Measurements from ENCODE around the gene STK4. TPM values are rescaled to one million over a fixed set of nuclear protein-coding genes. Genes with fewer than 3 reads are reported as not detected.
A peak's percentile ranks its signal among the peaks of the same experiment; 100 is the strongest.

The STK4 gene
- total and polyA plus RNA-seq, 12 donors: 7.1 to 39.3 (median 28.0) TPM

DNA sequence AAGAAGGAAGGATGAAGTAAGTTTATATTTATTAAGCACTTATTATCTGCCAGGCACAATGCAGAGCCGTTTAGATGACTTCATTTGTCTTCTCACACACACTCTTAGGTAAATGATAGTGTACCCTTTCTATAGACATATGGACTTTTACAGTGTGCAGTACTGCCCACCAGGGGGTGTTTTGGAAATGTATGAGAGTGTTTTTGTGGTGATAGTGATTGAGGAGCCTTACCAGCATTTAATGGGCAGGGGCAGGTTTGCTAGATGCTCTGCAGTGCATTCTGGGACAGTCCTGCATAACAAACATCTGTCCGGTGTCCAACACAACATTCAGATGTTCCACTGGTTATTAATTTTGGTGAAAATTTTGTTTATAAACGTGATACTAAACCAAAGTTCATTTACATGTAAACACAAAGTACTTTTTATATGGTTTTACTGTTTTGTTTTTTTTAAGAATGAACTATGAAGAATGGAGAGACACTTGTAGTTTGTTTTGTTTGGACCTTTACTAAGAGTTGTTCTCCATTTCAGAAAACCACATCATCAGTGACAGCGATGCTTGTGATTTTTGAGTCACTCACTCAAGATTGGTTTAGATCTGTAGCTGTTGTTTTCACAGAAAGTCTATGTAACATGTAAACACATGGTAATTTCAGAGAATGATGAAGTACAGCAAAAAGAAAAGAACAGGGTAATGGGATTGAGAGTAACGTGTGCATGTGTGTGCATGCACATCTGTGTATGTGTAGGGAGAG, 114.7 kb downstream of the STK4 start:
- Histone ChIP-seq H3K4me3 (no peak overlapping the region), H3K9me3 (replicated peaks in 1 of 3) (no peaks in the 10 kb centered on the region), H3K27ac (no peak overlapping the region), H3K4me1 (replicated peaks in 1 of 2) (no peaks in the 10 kb centered on the region), H3K27me3 (no peaks in the 10 kb centered on the region), H3K36me3 (replicated peaks in 1 of 2) (peaks cover 0 to 14% of the 10 kb centered on the region in 2 donors)
- intact Hi-C loops (cut with DNase I): no loop called here
- TF ChIP-seq POLR2A (IDR thresholded peaks at IDR 0.05): no peak
- TF ChIP-seq, protein P1, sequence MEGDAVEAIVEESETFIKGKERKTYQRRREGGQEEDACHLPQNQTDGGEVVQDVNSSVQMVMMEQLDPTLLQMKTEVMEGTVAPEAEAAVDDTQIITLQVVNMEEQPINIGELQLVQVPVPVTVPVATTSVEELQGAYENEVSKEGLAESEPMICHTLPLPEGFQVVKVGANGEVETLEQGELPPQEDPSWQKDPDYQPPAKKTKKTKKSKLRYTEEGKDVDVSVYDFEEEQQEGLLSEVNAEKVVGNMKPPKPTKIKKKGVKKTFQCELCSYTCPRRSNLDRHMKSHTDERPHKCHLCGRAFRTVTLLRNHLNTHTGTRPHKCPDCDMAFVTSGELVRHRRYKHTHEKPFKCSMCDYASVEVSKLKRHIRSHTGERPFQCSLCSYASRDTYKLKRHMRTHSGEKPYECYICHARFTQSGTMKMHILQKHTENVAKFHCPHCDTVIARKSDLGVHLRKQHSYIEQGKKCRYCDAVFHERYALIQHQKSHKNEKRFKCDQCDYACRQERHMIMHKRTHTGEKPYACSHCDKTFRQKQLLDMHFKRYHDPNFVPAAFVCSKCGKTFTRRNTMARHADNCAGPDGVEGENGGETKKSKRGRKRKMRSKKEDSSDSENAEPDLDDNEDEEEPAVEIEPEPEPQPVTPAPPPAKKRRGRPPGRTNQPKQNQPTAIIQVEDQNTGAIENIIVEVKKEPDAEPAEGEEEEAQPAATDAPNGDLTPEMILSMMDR (IDR thresholded peaks at IDR 0.05): peak in 1 of 6 experiments; percentile 15
- 89 to 97% (median 92%) methylated on average over 5 of the region's 5 CpGs for WGBS, 4 donors
- DNase-seq: no peak

DNA sequence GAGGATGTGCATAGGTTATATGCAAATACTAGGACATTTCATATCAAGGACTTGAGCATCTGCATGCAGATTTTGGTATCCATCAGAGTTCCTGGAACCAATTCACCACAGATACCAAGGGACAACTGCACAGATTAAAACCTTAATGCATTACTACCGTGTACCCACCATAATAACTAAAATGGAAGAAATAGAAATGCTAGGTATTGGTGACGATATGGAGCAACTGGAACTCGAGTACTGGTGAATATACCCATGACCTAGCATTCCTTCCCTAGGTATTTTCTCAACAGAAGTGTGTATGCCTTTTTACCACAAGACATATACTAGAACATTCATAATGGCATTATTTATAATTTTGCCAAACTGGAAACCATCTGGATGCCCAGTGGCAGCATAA, 116.2 kb downstream of the STK4 start:
- Histone ChIP-seq H3K27me3 (no peaks in the 10 kb centered on the region), H3K4me1 (replicated peaks in 1 of 2) (no peaks in the 10 kb centered on the region), H3K36me3 (replicated peaks in 1 of 2) (peaks cover 0 to 7% of the 10 kb centered on the region in 2 donors), H3K4me3 (no peak overlapping the region), H3K27ac (no peak overlapping the region), H3K9me3 (replicated peaks in 1 of 3) (no peaks in the 10 kb centered on the region)
- intact Hi-C loops (cut with DNase I): no loop called here
- TF ChIP-seq, protein P1 (IDR thresholded peaks at IDR 0.05): no peak
- no peak for TF ChIP-seq POLR2A (IDR thresholded peaks at IDR 0.05)
- no peak for DNase-seq
- 96 to 99% (median 98%) methylated on average over 3 of the region's 3 CpGs for WGBS, 4 donors

DNA sequence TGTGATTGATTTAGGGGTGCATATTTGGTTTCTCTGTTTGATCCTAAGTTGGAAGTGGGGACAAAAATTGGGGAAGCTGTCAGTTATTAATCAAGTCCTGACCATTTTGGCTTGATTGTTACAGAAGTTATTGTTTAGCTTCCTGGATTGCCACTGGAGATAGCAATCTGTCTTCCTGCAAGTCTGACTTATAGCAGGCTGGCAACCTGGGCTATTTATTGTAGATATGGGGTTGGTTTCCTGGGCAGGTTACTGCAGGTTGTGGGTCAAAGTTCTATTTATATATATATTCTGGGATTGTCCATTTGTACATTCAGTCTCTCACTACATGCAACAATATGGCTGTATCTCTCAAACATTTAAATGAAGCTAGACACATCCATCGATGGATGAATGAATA, 116.8 kb downstream of the STK4 start:
- H3K9me3 ChIP-seq (replicated peaks in 1 of 3): no peaks in the 10 kb centered on the region
- 95 to 100% (median 100%) methylated on average over 1 of the region's 1 CpG for WGBS, 4 donors
- intact Hi-C loops (cut with DNase I): no loop called here
- no peak for DNase-seq
- TF ChIP-seq, protein P1 (IDR thresholded peaks at IDR 0.05): no peak
- no peak for TF ChIP-seq POLR2A (IDR thresholded peaks at IDR 0.05)
- no peak overlapping the region for H3K27ac ChIP-seq
- peaks cover 0 to 7% of the 10 kb centered on the region in 2 donors for H3K36me3 ChIP-seq (replicated peaks in 1 of 2)
- H3K4me1 ChIP-seq (replicated peaks in 1 of 2): no peaks in the 10 kb centered on the region
- H3K4me3 ChIP-seq: no peak overlapping the region
- no peaks in the 10 kb centered on the region for H3K27me3 ChIP-seq

DNA sequence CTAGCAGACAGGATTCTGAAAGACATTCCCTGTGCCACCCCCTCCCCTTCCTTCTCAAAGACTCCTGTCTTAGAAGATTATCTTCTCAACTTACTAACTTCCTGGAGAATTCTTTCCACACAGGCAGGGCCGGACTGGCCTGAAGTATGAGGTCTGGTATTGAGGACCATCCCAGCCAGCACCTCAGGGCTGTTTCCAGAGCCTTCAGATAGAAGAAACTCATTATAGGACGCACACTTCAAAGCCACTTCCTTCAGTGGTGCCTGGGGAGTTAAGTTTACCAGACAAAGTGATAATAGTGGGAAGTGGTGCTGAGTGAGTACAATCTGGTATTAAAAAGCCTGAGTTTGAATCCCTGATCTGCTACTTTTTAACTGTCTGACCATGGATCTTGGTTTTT, 119.0 kb downstream of the STK4 start:
- DNase-seq: no peak
- intact Hi-C loops (cut with DNase I): no loop called here
- no peaks in the 10 kb centered on the region for H3K27me3 ChIP-seq
- no peaks in the 10 kb centered on the region for H3K4me1 ChIP-seq (replicated peaks in 1 of 2)
- no peak overlapping the region for H3K4me3 ChIP-seq
- 86 to 87% (median 86%) methylated on average over 2 of the region's 2 CpGs for WGBS, 4 donors
- H3K9me3 ChIP-seq (replicated peaks in 1 of 3): no peaks in the 10 kb centered on the region
- peaks cover 0 to 6% of the 10 kb centered on the region in 2 donors for H3K36me3 ChIP-seq (replicated peaks in 1 of 2)
- TF ChIP-seq, protein P1 (IDR thresholded peaks at IDR 0.05): no peak
- TF ChIP-seq POLR2A (IDR thresholded peaks at IDR 0.05): no peak
- H3K27ac ChIP-seq: no peak overlapping the region

Data from adrenal gland (tissue), 12 donors.